HepG2 (cell line): ENCODE measurements around the gene TXNDC11. TPM values are rescaled to one million over a fixed set of nuclear protein-coding genes. Genes with fewer than 3 reads are reported as not detected.

Experiments used
- BCLAF1 ChIP-seq: fragments of 450-650 bp; IDR thresholded peaks from 2 replicates; pipeline ENCODE4 v1.6.1; 2017; ENCODE audit warnings: mild to moderate bottlenecking
- CCAR2 ChIP-seq: fragments of 200-400 bp; formaldehyde crosslinking; optimal IDR thresholded peaks from 2 replicates; pipeline ENCODE3; 2018; ENCODE audit warnings: low read depth, mild to moderate bottlenecking, low read length, moderate library complexity
- GATAD2A ChIP-seq: IDR thresholded peaks from 2 replicates; pipeline ENCODE4 v1.6.1; 2016
- GFI1 ChIP-seq: sonication (generic); formaldehyde crosslinking; IDR thresholded peaks from 2 replicates; pipeline ENCODE4 v1.5.0; 2020; ENCODE audit warnings: missing genetic modification reagents, mild to moderate bottlenecking, borderline replicate concordance
- HNF1A ChIP-seq, 2 experiments: sonication (generic) in 1 of 2; formaldehyde crosslinking in 1 of 2; IDR thresholded peaks; 2 replicates each; pipeline versions ENCODE4 v1.4.0 to v1.6.1; 2016 to 2020; ENCODE audit warnings: borderline replicate concordance in 1 of 2, low read depth in 1 of 2, mild to moderate bottlenecking in 1 of 2, missing genetic modification reagents in 1 of 2
- NR3C1 ChIP-seq: sonication (generic); formaldehyde crosslinking; IDR thresholded peaks from 2 replicates; pipeline ENCODE4 v1.4.0; 2020; ENCODE audit warnings: missing genetic modification reagents
- RARA ChIP-seq: IDR thresholded peaks from 2 replicates; pipeline ENCODE4 v1.6.1; 2016; ENCODE audit warnings: missing genetic modification reagents, missing compliant biosample characterization
- TEAD2 ChIP-seq: sonication (generic); formaldehyde crosslinking; IDR thresholded peaks from 2 replicates; pipeline ENCODE4 v1.9.0; 2021; ENCODE audit warnings: missing genetic modification reagents
- TFE3 ChIP-seq: IDR thresholded peaks from 2 replicates; pipeline ENCODE4 v1.6.1; 2016
- ZBTB25 ChIP-seq: IDR thresholded peaks from 2 replicates; pipeline ENCODE4 v1.6.1; 2018; ENCODE audit warnings: missing genetic modification reagents
- ZBTB7A ChIP-seq: sonication (generic); formaldehyde crosslinking; IDR thresholded peaks from 2 replicates; pipeline ENCODE4 v1.8.0; 2022; ENCODE audit warnings: mild to moderate bottlenecking, missing genetic modification reagents
- ZNF225 ChIP-seq: sonication (generic); formaldehyde crosslinking; IDR thresholded peaks from 2 replicates; pipeline ENCODE4 v1.4.0; 2020; ENCODE audit warnings: mild to moderate bottlenecking, missing genetic modification reagents
- ZNF30 ChIP-seq: sonication (generic); formaldehyde crosslinking; IDR thresholded peaks from 2 replicates; pipeline ENCODE4 v1.5.0; 2020; ENCODE audit warnings: mild to moderate bottlenecking, missing genetic modification reagents
- ZNF546 ChIP-seq: sonication (generic); formaldehyde crosslinking; conservative IDR thresholded peaks from 2 replicates; pipeline ENCODE4 v1.8.1; 2023; ENCODE audit warnings: mild to moderate bottlenecking, missing genetic modification reagents
- ZNF547 ChIP-seq: sonication (generic); formaldehyde crosslinking; IDR thresholded peaks from 2 replicates; pipeline ENCODE4 v1.5.1; 2020; ENCODE audit warnings: mild to moderate bottlenecking, missing genetic modification reagents
- ZNF580 ChIP-seq: IDR thresholded peaks from 2 replicates; pipeline ENCODE4 v1.6.1; 2016; ENCODE audit warnings: low read depth, borderline replicate concordance
- ZNF597 ChIP-seq: sonication (generic); formaldehyde crosslinking; IDR thresholded peaks from 2 replicates; pipeline ENCODE4 v1.5.0; 2020; ENCODE audit warnings: missing genetic modification reagents
- ZNF616 ChIP-seq: sonication (generic); formaldehyde crosslinking; IDR thresholded peaks from 2 replicates; pipeline ENCODE4 v1.5.0; 2020; ENCODE audit warnings: low read depth, mild to moderate bottlenecking, missing genetic modification reagents
- polyA plus RNA-seq, 8 experiments: library from polyadenylated mRNA; depleted of rRNA in 3 of 8; stranded (reverse) in 7 of 8; unstranded in 1 of 8; fragments of >200 nt; fragmentation: Illumina TruSeq in 4 of 8; extraction: Trizol in 4 of 8; gene quantifications; 2 replicates each; pipeline versions ENCODE4 v1.2.1 to v1.2.3, GENCODE V29; 2011 to 2016; ENCODE audit warnings: low read depth in 4 of 8, missing spikeins in 1 of 8, mixed read lengths in 1 of 8; ENCODE audit not compliant: insufficient read depth in 1 of 8
- total RNA-seq, 5 experiments: library from RNA; depleted of rRNA; stranded (reverse); fragments of >200 nt; fragmentation: Illumina TruSeq; extraction: Trizol; gene quantifications; 2 replicates each; pipeline ENCODE4 v1.2.3, GENCODE V29; 2016; ENCODE audit warnings: low read depth in 1 of 5

TXNDC11 gene
- total and polyA plus RNA-seq, 2 of the 13 experiments (the other 11 are each of a cell fraction or from before 2014, with no cell fraction given) = 74.9 to 123 TPM

GRCh38 chr16:11630046-11630767 is 112.5 kb downstream of the TXNDC11 start (continued):
- no peak for TF ChIP-seq ZNF225 (CRISPR knock-in tag)
- no peak for TF ChIP-seq TFE3 (CRISPR knock-in tag)
- TF ChIP-seq ZNF546 (CRISPR knock-in tag) = no peak
- no peak for TF ChIP-seq ZNF30
- no peak for TF ChIP-seq HNF1A (IDR thresholded peaks at IDR 0.05; ENCODE audit: low read depth)
- TF ChIP-seq HNF1A (CRISPR knock-in tag; IDR thresholded peaks at IDR 0.05; ENCODE audit: borderline replicate concordance) = no peak
- TF ChIP-seq CCAR2 = no peak
- TF ChIP-seq ZNF580 (CRISPR knock-in tag) = no peak
- TF ChIP-seq ZNF547 (CRISPR knock-in tag) = no peak
- TF ChIP-seq BCLAF1 = no peak
- no peak for TF ChIP-seq ZNF597 (CRISPR knock-in tag)
- TF ChIP-seq RARA = no peak
- no peak for TF ChIP-seq NR3C1 (CRISPR knock-in tag)
- no peak for TF ChIP-seq ZBTB7A
- no peak for TF ChIP-seq GFI1
- TF ChIP-seq TEAD2 = no peak
- no peak for TF ChIP-seq ZNF616 (CRISPR knock-in tag)
- TF ChIP-seq ZBTB25 (CRISPR knock-in tag) = no peak
- TF ChIP-seq GATAD2A (CRISPR knock-in tag) = 0 out of 2 replicates have a peak, but pooled peaks have one; percentile 8
